Type B pancreatic cell (in vitro differentiated cells): ENCODE measurements around the gene R3HDM2. TPM values are rescaled to one million over a fixed set of nuclear protein-coding genes. Genes with fewer than 3 reads are reported as not detected.
"Not testable (repeated sequence)": the region's sequence is repeated elsewhere in the genome, so short reads cannot be mapped to it uniquely, and the experiment has no call there.

Source experiments
- DNase-seq: peaks from one replicate; pipeline ENCODE4 v3.0.0; 2021; ENCODE audit warnings: mixed read lengths; ENCODE audit not compliant: unreplicated experiment; ENCODE audit errors: extremely low spot score
- H3K27ac Mint-ChIP-seq: 2 replicates; pipeline ENCODE4 v1.8.0; 2021; ENCODE audit warnings: mild to moderate bottlenecking, mixed read lengths
- H3K27me3 Mint-ChIP-seq: 2 replicates; pipeline ENCODE4 v1.8.0; 2021; ENCODE audit warnings: mixed read lengths
- H3K36me3 Mint-ChIP-seq: 2 replicates; pipeline ENCODE4 v1.8.0; 2021; ENCODE audit warnings: mixed read lengths
- H3K4me1 Mint-ChIP-seq: one replicate; pipeline ENCODE4 v1.8.0; 2021; ENCODE audit warnings: mixed read lengths; ENCODE audit not compliant: unreplicated experiment
- H3K4me3 Mint-ChIP-seq: 2 replicates; pipeline ENCODE4 v1.8.0; 2021; ENCODE audit warnings: mild to moderate bottlenecking, mixed read lengths
- H3K9me3 Mint-ChIP-seq: 2 replicates; pipeline ENCODE4 v1.8.0; 2021; ENCODE audit warnings: mixed read lengths
- total RNA-seq: library from RNA; stranded (reverse); gene quantifications from 2 replicates; pipeline ENCODE4 v1.2.1, GENCODE V29; 2021; ENCODE audit warnings: low replicate concordance
- TF ChIP-seq, protein P1 (sequence below): fragments of 200-600 bp; sonication (generic); conservative IDR thresholded peaks from 2 replicates; pipeline ENCODE4 v1.5.0; 2021; ENCODE audit warnings: antibody characterized with exemption, mild to moderate bottlenecking

R3HDM2 gene
- total RNA-seq, 1 donor from 2014 or later: 59.0 TPM

DNA sequence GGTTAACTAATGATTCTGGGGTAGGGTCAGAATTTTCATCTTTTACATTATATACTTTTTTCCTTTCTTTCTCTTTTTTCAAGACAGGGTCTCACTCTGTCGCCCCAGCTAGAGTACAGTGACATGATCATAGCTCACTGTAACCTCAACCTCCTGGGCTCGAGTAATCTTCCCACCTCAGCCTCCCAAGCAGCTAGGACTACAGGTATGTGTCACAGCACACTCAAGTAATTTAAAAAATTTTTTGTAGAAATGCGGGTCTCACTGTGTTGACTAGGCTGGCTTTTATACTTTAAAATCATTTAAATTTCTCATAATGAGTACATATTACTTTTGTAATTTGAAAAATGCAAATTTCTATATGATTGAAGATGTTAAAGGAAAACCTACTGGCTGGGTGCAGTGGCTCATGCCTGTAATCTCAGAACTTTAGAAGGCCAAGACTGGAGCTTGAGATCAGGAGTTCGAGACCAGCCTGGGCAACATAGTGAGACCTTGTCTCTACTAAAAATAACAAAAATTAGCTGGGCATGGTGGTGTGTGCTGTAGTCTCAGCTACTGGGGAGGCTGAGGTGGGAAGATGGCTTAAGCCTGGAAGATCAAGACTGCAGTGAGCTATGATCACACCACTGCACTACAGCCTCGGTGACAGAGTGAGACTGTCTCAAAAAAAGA lies 25.7 kb downstream of the R3HDM2 start:
- TF ChIP-seq, protein P1, sequence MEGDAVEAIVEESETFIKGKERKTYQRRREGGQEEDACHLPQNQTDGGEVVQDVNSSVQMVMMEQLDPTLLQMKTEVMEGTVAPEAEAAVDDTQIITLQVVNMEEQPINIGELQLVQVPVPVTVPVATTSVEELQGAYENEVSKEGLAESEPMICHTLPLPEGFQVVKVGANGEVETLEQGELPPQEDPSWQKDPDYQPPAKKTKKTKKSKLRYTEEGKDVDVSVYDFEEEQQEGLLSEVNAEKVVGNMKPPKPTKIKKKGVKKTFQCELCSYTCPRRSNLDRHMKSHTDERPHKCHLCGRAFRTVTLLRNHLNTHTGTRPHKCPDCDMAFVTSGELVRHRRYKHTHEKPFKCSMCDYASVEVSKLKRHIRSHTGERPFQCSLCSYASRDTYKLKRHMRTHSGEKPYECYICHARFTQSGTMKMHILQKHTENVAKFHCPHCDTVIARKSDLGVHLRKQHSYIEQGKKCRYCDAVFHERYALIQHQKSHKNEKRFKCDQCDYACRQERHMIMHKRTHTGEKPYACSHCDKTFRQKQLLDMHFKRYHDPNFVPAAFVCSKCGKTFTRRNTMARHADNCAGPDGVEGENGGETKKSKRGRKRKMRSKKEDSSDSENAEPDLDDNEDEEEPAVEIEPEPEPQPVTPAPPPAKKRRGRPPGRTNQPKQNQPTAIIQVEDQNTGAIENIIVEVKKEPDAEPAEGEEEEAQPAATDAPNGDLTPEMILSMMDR: no peak
- Mint-ChIP-seq H3K36me3 (peaks cover 4% of the 10 kb centered on the region), H3K27me3 (no peaks in the 10 kb centered on the region), H3K4me1 (peaks cover 4% of the 10 kb centered on the region), H3K27ac (no peak overlapping the region), H3K4me3 (no peak overlapping the region), H3K9me3 (no peaks in the 10 kb centered on the region)
- no peak for DNase-seq

DNA sequence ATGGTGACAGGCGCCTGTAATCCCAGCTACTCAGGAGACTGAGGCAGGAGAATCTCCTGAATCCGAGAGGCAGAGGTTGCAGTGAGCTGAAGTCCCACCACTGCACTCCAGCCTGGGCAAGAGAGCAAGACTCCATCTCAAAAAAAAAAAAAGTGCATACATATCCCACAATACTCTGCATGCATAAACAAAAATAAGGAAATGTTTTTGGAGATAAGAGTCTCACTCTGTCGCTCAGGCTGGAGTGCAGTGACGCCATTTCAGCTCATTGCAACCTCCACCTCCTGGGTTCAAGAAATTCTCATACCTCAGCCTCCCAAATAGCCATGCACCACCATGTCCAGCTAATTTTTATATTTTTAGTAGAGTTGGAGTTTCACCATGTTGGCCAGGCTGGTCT lies 28.7 kb downstream of the R3HDM2 start:
- not testable (repeated sequence) for H3K36me3 Mint-ChIP-seq, H3K27me3 Mint-ChIP-seq, H3K9me3 Mint-ChIP-seq, DNase-seq, H3K27ac Mint-ChIP-seq, H3K4me1 Mint-ChIP-seq, H3K4me3 Mint-ChIP-seq

DNA sequence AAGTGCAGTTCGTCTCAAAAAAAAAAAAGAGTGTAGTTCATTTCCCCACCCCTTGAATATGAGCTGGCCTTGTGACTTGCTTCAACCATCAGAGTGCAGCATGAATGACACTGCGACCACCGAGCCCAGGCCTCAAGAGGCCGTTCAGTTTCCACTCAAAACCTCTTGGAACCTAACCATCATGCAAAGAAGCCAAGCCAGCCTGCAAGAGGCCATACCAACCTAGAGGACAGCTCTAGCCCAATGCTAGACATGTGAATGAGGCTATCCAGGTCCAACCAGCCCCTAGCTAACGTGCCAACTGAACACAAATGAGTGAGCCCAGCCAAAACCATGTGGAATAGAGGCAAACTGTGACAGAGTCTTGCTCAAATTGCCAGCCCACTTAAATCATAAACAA lies 29.7 kb downstream of the R3HDM2 start:
- Mint-ChIP-seq H3K27ac (no peak overlapping the region), H3K9me3 (no peaks in the 10 kb centered on the region)

DNA sequence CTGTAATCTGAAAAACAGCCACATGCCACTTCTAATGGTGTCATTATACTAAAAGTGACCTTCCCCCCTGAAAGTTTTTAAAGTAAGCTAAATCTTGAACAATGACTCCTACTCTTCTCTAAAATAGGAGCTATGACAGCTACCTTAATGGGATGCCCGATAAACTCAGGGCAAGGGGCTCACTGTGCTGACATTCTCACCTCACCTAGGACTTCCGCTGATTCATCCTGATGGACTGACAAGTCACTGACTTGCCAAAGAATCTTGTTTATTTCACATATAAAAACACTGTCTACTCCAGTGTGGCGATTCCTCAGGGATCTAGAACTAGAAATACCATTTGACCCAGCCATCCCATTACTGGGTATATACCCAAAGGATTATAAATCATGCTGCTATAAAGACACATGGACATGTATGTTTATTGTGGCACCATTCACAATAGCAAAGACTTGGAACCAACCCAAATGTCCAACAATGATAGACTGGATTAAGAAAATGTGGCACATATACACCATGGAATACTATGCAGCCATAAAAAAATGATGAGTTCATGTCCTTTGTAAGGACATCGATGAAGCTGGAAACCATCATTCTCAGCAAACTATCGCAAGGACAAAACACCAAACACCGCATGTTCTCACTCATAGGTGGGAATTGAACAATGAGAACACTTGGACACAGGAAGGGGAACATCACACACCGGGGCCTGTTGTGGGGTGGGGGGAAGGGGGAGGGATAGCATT lies 31.0 kb downstream of the R3HDM2 start:
- not testable (repeated sequence) for H3K27me3 Mint-ChIP-seq, H3K4me1 Mint-ChIP-seq, H3K4me3 Mint-ChIP-seq, DNase-seq, H3K9me3 Mint-ChIP-seq, H3K27ac Mint-ChIP-seq
- H3K36me3 Mint-ChIP-seq: peaks cover 11% of the 10 kb centered on the region

More for the DNA sequence above, 29.7 kb downstream of the R3HDM2 start:
- TF ChIP-seq, protein P1: no peak
- Mint-ChIP-seq H3K36me3 (peaks cover 4% of the 10 kb centered on the region), H3K4me1 (peaks cover 8% of the 10 kb centered on the region), H3K27me3 (no peaks in the 10 kb centered on the region), H3K4me3 (no peak overlapping the region)
- DNase-seq: no peak

DNA sequence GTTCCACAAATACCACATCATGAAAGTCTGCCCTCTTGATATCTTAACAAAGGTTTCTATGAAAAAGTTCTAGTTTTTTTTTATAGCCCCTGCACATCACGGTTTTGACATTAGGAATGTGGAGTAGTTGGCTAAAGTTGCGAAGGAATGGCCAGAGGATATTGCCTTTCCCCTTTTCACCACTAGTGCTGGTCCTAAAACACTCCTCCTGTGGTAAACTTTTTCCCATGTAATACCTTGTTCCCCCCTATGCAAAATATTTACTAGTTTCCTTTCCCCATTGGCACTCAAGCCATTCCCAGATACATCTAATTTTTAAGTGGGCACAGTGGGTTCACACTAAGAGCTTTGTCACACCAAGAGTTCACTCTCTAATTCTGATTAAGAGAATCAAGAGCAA lies 33.4 kb downstream of the R3HDM2 start:
- Mint-ChIP-seq H3K4me1 (peaks cover 8% of the 10 kb centered on the region), H3K27ac (peak overlapping the region; percentile 29), H3K36me3 (peaks cover 18% of the 10 kb centered on the region), H3K4me3 (no peak overlapping the region), H3K9me3 (no peaks in the 10 kb centered on the region), H3K27me3 (no peaks in the 10 kb centered on the region)
- no peak for DNase-seq
- TF ChIP-seq, protein P1: no peak

DNA sequence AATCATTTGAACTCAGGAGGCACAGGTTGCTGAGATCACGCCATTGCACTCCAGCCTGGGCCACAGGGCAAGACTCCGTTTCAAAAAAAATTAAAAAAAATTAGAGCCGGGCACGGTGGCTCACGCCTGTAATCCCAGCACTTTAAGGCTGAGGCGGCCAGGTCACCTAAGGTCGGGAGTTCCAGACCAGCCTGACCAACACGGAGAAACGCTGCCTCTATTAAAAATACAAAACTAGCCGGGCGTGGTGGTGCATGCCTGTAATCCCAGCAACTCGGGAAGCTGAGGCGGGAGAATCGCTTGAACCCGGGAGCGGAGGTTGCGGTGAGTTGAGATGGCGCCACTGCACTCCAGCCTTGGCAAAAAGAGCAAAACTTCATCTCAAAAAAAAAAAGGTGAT lies 35.7 kb downstream of the R3HDM2 start:
- Mint-ChIP-seq H3K4me1 (peaks cover 6% of the 10 kb centered on the region), H3K27me3 (no peaks in the 10 kb centered on the region), H3K9me3 (no peaks in the 10 kb centered on the region), H3K36me3 (peaks cover 25% of the 10 kb centered on the region), H3K4me3 (no peak overlapping the region), H3K27ac (no peak overlapping the region)
- TF ChIP-seq, protein P1: no peak
- no peak for DNase-seq
